HEK293T (cell line): ENCODE measurements around the gene PEAK1.

ENCODE experiments used
- ARNT ChIP-seq: fragments of 450-650 bp; IDR thresholded peaks from 2 replicates; pipeline ENCODE4 v1.6.1; 2017; ENCODE audit warnings: mild to moderate bottlenecking
- BHLHE40 ChIP-seq: fragments of 450-650 bp; IDR thresholded peaks from 2 replicates; pipeline ENCODE4 v1.6.1; 2016; ENCODE audit warnings: mild to moderate bottlenecking, moderate library complexity, borderline replicate concordance
- ELF4 ChIP-seq: fragments of 450-650 bp; IDR thresholded peaks from 2 replicates; pipeline ENCODE4 v1.6.1; 2017; ENCODE audit warnings: antibody characterized with exemption
- FOXA1 ChIP-seq: fragments of 450-650 bp; IDR thresholded peaks from 2 replicates; pipeline ENCODE4 v1.6.1; 2016; ENCODE audit warnings: mild to moderate bottlenecking
- FOXK2 ChIP-seq: fragments of 450-650 bp; IDR thresholded peaks from 2 replicates; pipeline ENCODE4 v1.6.1; 2016; ENCODE audit warnings: mild to moderate bottlenecking
- FOXM1 ChIP-seq: fragments of 450-650 bp; IDR thresholded peaks from 2 replicates; pipeline ENCODE4 v1.6.1; 2017; ENCODE audit warnings: mild to moderate bottlenecking, borderline replicate concordance
- L3MBTL2 ChIP-seq: fragments of 450-650 bp; conservative IDR thresholded peaks from 2 replicates; pipeline ENCODE4 v1.6.1; 2016; ENCODE audit warnings: mild to moderate bottlenecking
- SP1 ChIP-seq: fragments of 450-650 bp; IDR thresholded peaks from 2 replicates; pipeline ENCODE4 v1.6.1; 2017
- SUZ12 ChIP-seq: fragments of 450-650 bp; IDR thresholded peaks from 2 replicates; pipeline ENCODE4 v1.6.1; 2016; ENCODE audit warnings: mild to moderate bottlenecking
- TARDBP ChIP-seq: fragments of 450-650 bp; IDR thresholded peaks from 2 replicates; pipeline ENCODE4 v1.6.1; 2016
- TF ChIP-seq, protein P1 (sequence below): fragments of 450-650 bp; IDR thresholded peaks from 2 replicates; pipeline ENCODE4 v1.6.1; 2016

- TF ChIP-seq FOXM1 (no peak), L3MBTL2 (no peak), TARDBP (no peak), SP1 (no peak), BHLHE40 (no peak), FOXA1 (no peak), FOXK2 (no peak), ELF4 (no peak), SUZ12 (no peak), ARNT (no peak)
- TF ChIP-seq, protein P1, sequence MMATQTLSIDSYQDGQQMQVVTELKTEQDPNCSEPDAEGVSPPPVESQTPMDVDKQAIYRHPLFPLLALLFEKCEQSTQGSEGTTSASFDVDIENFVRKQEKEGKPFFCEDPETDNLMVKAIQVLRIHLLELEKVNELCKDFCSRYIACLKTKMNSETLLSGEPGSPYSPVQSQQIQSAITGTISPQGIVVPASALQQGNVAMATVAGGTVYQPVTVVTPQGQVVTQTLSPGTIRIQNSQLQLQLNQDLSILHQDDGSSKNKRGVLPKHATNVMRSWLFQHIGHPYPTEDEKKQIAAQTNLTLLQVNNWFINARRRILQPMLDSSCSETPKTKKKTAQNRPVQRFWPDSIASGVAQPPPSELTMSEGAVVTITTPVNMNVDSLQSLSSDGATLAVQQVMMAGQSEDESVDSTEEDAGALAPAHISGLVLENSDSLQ: no peak
Observed at GRCh38 chr15:77144492-77145070, 275.3 kb downstream of the PEAK1 start.
